GM12878 (cell line): ENCODE data around the gene SQSTM1. TPM values are rescaled to one million over a fixed set of nuclear protein-coding genes. Genes with fewer than 3 reads are reported as not detected.

Experiments
- ATAC-seq: fragments of 200-7000 bp; cut with Tn5 transposase; 3 replicates; pipeline ENCODE4 v1.9.1; 2020; ENCODE audit warnings: mild to moderate bottlenecking, moderate library complexity
- BruUV-seq: library from RNA; stranded (reverse); fragments of 400-500 nt; replicated peaks from 2 replicates; lab custom pipeline; 2021; lab: Mats Ljungman, UMichigan
- CTCF ChIA-PET: fragments of 300-600 bp; sonication (Branson Sonifier 250); formaldehyde crosslinking; extraction: SDS; loops from one replicate; lab custom pipeline; 2021; ENCODE audit warnings: inconsistent platforms; lab: Yijun Ruan, JAX
- POLR2A ChIA-PET: fragments of 350-600 bp; formaldehyde crosslinking; extraction: SDS; loops from one replicate; lab custom pipeline; 2021; ENCODE audit warnings: inconsistent platforms; lab: Charles Lee
- RAD21 ChIA-PET: fragments of 300-600 bp; sonication (Branson Sonifier 250); formaldehyde crosslinking; loops from one replicate; lab custom pipeline; 2023; ENCODE audit warnings: antibody characterized with exemption; ENCODE audit not compliant: unreplicated experiment; lab: Charles Lee
- SMC1A ChIA-PET: fragments of 300-600 bp; sonication (Branson Sonifier 250); formaldehyde crosslinking; loops from one replicate; lab custom pipeline; 2023; ENCODE audit not compliant: unreplicated experiment, uncharacterized antibody; lab: Charles Lee
- DNase-seq: peaks from one replicate; pipeline ENCODE4 v3.0.0-alpha.2; 2011; ENCODE audit warnings: low read depth, low spot score
- FAIRE-seq: peaks from 3 replicates; lab custom pipeline; 2011; peaks lifted over from hg19 to GRCh38; lab: Jason Lieb, UNC
- H2AFZ ChIP-seq: 2 replicates; pipeline ENCODE4 v1.6.0; 2011; ENCODE audit warnings: low read depth, low read length, control low read depth; ENCODE audit not compliant: control insufficient read depth
- H3K27ac ChIP-seq: 2 replicates; pipeline ENCODE4 v1.5.1; 2011; ENCODE audit warnings: control low read depth; ENCODE audit not compliant: control insufficient read depth, insufficient read depth
- H3K27me3 ChIP-seq, 2 experiments: replicated peaks in 1 of 2; 2 replicates each; pipeline versions ENCODE4 v1.6.0 to v1.6.1; 2011; ENCODE audit warnings: low read length in 1 of 2; ENCODE audit not compliant: control insufficient read depth in 2 of 2, insufficient read depth in 2 of 2
- H3K36me3 ChIP-seq, 2 experiments: 2 replicates each; pipeline ENCODE4 v1.5.1; 2011; ENCODE audit warnings: low read length in 1 of 2; ENCODE audit not compliant: control insufficient read depth in 2 of 2, insufficient read depth in 2 of 2
- H3K4me1 ChIP-seq: 2 replicates; pipeline ENCODE4 v1.6.1; 2011; ENCODE audit warnings: mild to moderate bottlenecking, low read length, moderate library complexity, mixed read lengths; ENCODE audit not compliant: control insufficient read depth, insufficient read depth
- H3K4me2 ChIP-seq: 2 replicates; pipeline ENCODE4 v1.6.0; 2011; ENCODE audit warnings: control low read depth; ENCODE audit not compliant: control insufficient read depth, insufficient read depth
- H3K4me3 ChIP-seq: fragments of 200-600 bp; sonication (generic); 2 replicates; pipeline ENCODE4 v1.5.1; 2016
- H3K79me2 ChIP-seq: 2 replicates; pipeline ENCODE4 v1.6.0; 2011; ENCODE audit warnings: low read length; ENCODE audit not compliant: control insufficient read depth, insufficient read depth
- H3K9ac ChIP-seq: 2 replicates; pipeline ENCODE4 v1.8.0; 2011; ENCODE audit warnings: low read length, control low read depth, mixed read lengths; ENCODE audit not compliant: control insufficient read depth, insufficient read depth
- H3K9me3 ChIP-seq: replicated peaks from 3 replicates; pipeline ENCODE4 v1.5.1; 2011; ENCODE audit warnings: mild to moderate bottlenecking, low read length; ENCODE audit not compliant: control insufficient read depth, insufficient read depth
- H4K20me1 ChIP-seq: 2 replicates; pipeline ENCODE4 v1.6.0; 2011; ENCODE audit not compliant: control insufficient read depth, insufficient read depth
- POLR2A ChIP-seq: IDR thresholded peaks from 2 replicates; pipeline ENCODE4 v1.6.1; 2011; ENCODE audit warnings: low read depth, mild to moderate bottlenecking, low read length
- RELB ChIP-seq: fragments of 450-650 bp; IDR thresholded peaks from 2 replicates; pipeline ENCODE4 v1.6.1; 2017; ENCODE audit warnings: low read depth, mild to moderate bottlenecking, moderate library complexity
- ZBTB40 ChIP-seq: fragments of 450-650 bp; IDR thresholded peaks from 2 replicates; pipeline ENCODE4 v1.6.1; 2016; ENCODE audit warnings: mild to moderate bottlenecking, moderate library complexity, borderline replicate concordance
- WGBS: methylation state at CpG from one replicate; pipeline ENCODE4 v1.1.6; 2016; ENCODE audit warnings: low lambda C conversion rate; ENCODE audit not compliant: insufficient replicate concordance, insufficient coverage; ENCODE audit errors: missing lambda C conversion rate; 5-methylcytosine and 5-hydroxymethylcytosine counted together
- in situ Hi-C: fragments of 300-500 bp; cut with MboI; formaldehyde crosslinking; loops from 9 replicates; pipeline ENCODE4 v1.14.3; 2018; ENCODE audit warnings: mixed read lengths
- intact Hi-C: fragments of 100-400 bp; cut with micrococcal nuclease; formaldehyde crosslinking; loops from one replicate; pipeline ENCODE4 v1.14.2; 2022; ENCODE audit not compliant: unreplicated experiment
- polyA plus RNA-seq, 11 experiments: library from polyadenylated mRNA; depleted of rRNA in 4 of 11; unstranded in 6 of 11; stranded (reverse) in 5 of 11; fragments of >200 nt; fragmentation: Nextera tagmentation in 4 of 11; fragmentation: Illumina TruSeq in 1 of 11; extraction: Ambion mirVana in 4 of 11; extraction: Trizol in 1 of 11; gene quantifications; 1 replicate in 1 of 11; 2 replicates in 10 of 11; pipeline versions ENCODE4 v1.2.1 to v1.2.3, GENCODE V29; 2011 to 2016; ENCODE audit warnings: inconsistent platforms in 2 of 11, missing spikeins in 2 of 11, low read depth in 1 of 11
- total RNA-seq, 4 experiments: library from RNA; depleted of rRNA in 3 of 4; stranded (reverse); fragments of >200 nt in 3 of 4; fragmentation: Illumina TruSeq in 1 of 4; extraction: Trizol in 1 of 4; gene quantifications; 2 replicates each; pipeline versions ENCODE4 v1.2.1 to v1.2.3, GENCODE V29; 2013 to 2021

Gene SQSTM1
- total and polyA plus RNA-seq, 10 of the 15 experiments (the other 5 are each of a cell fraction or from before 2014, with no cell fraction given), result 6.3 to 138 (median 62.1) TPM

DNA sequence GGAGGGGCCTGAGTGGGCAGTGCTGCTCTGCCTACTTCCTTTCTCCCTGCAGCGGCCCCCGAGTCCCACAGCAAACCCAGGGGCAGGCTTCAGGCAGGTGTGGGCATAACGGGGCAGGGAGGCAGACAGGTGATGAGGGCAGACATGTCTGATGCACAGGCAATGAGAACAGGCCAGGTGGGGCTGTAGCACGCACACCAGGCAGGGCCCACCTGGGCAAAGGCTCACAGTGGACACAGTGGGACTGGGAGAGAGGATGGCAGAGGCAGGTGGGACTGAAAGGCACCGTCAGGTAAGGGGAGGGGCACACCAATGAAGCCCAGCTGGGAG lies 21.1 kb upstream of the SQSTM1 start:
- in situ Hi-C loops (loop anchor here (25.0 kb wide), 1 partner anchor 288 kb away; no protein-coding TSS in a partner anchor), intact Hi-C loops (loop anchor here (5.0 kb wide), 1 partner anchor 37 kb away; no protein-coding TSS in a partner anchor)
- Histone ChIP-seq H2AFZ (no peak overlapping the region), H3K9ac (no peak overlapping the region), H3K4me3 (no peak overlapping the region), H3K79me2 (peaks cover 11% of the 10 kb centered on the region), H3K9me3 (no peaks in the 10 kb centered on the region), H4K20me1 (no peaks in the 10 kb centered on the region), H3K4me2 (no peak overlapping the region), H3K4me1 (peaks cover 19% of the 10 kb centered on the region), H3K36me3 (peaks cover 0 to 13% of the 10 kb centered on the region in 2 experiments; a peak in 2 of 4 replicates), H3K27ac (no peak overlapping the region), H3K27me3 (no peaks in the 10 kb centered on the region)
- CTCF ChIA-PET, result interaction anchor here (3.2 kb wide), 1 partner anchor 58 kb away, joined by 13 read pairs; the partner anchor contains the start of gene MRNIP
- no peak for TF ChIP-seq RELB
- SMC1A ChIA-PET, result no interaction called here
- FAIRE-seq, result no peak
- RAD21 ChIA-PET, result interaction anchor here (0.6 kb wide), 1 partner anchor 65 kb away, joined by 3 read pairs; no protein-coding TSS in a partner anchor
- ATAC-seq, result no peak
- no peak for DNase-seq
- no TSS peak for BruUV-seq
- POLR2A ChIA-PET, result no interaction called here
- WGBS, result 83% methylated on average over 5 of the region's 5 CpGs

DNA sequence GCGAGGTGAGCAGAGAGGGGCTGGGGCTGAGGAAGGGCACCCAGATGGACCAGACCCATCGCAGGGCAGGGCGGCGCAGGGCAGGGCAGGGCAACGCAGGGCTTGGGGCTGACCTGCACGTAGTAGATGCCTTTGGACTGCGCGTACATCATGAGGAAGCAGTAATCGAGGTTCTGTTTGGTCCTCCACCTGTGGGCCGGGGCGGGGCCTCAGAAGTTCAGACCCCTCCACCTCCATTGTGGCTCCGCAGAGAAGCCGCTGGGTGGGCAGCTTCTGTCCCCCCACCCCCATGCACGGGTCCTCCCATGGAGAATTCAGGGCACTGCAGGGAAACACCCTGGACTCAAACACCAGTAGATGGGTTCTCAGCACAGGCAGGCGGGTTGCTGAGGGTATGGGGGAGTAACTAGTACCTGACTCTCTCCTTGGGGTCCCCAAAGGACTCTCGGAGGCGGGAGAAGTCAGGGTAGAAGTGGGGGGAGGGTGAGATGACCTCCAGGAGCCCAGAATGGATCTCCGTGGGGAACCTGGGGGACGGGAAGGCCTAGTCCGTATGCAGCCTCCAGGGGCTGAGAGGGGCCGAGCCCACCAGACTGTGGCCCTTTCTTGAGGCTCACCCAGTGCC lies 20.5 kb upstream of the SQSTM1 start:
- ATAC-seq (no peak), DNase-seq (no peak), FAIRE-seq (no peak)
- Histone ChIP-seq H3K27me3 (no peaks in the 10 kb centered on the region), H2AFZ (no peak overlapping the region), H3K4me1 (peaks cover 19% of the 10 kb centered on the region), H3K27ac (no peak overlapping the region), H3K36me3 (peaks cover 0 to 13% of the 10 kb centered on the region in 2 experiments; a peak in 2 of 4 replicates), H3K4me2 (no peak overlapping the region), H3K79me2 (peaks cover 16% of the 10 kb centered on the region), H3K9me3 (no peaks in the 10 kb centered on the region), H3K9ac (no peak overlapping the region), H3K4me3 (no peak overlapping the region), H4K20me1 (no peaks in the 10 kb centered on the region)
- SMC1A ChIA-PET, result no interaction called here
- intact Hi-C loops (loop anchor here (2.0 kb wide), 1 partner anchor 291 kb away; no protein-coding TSS in a partner anchor), in situ Hi-C loops (loop anchor here (5.0 to 25.0 kb wide), 2 partner anchors 112 to 1012 kb away; partner anchors contain the start of gene MGAT1)
- no TSS peak for BruUV-seq
- CTCF ChIA-PET, result interaction anchor here (3.1 to 3.2 kb wide), 2 partner anchors 57 to 106 kb away, joined by 13 to 19 read pairs; partner anchors contain the start of gene MRNIP
- RAD21 ChIA-PET, result no interaction called here
- TF ChIP-seq POLR2A (peak; percentile 0; the same call in 1 of the 2 replicates), ZBTB40 (no peak)
- POLR2A ChIA-PET, result no interaction called here
- WGBS, result 85% methylated on average over 21 of the region's 21 CpGs
